Upper lobe of left lung (tissue), 6 donors: ENCODE measurements around the gene PTPN2. TPM values are rescaled to one million over a fixed set of nuclear protein-coding genes. Genes with fewer than 3 reads are reported as not detected.

Source experiments
- ATAC-seq, 2 donors: fragments of 200-7000 bp; cut with Tn5 transposase; one replicate each; pipeline ENCODE4 v1.9.1; 2022; ENCODE audit warnings: mild to moderate bottlenecking in 2 of 2, moderate library complexity in 2 of 2; ENCODE audit not compliant: low FRiP score in 2 of 2
- DNase-seq, 2 donors: peaks; one replicate each; pipeline ENCODE4 v3.0.0-alpha.2; 2019 to 2020
- H3K27ac ChIP-seq, 4 donors: fragments of 200-600 bp; sonication (generic); one replicate each; pipeline ENCODE4 v1.5.1; 2016 to 2019
- H3K27me3 ChIP-seq, 4 donors: fragments of 200-600 bp; sonication (generic); one replicate each; pipeline ENCODE4 v1.5.1; 2017 to 2019
- H3K36me3 ChIP-seq, 4 donors: fragments of 200-600 bp; sonication (generic); one replicate each; pipeline ENCODE4 v1.5.1; 2016 to 2019
- H3K4me1 ChIP-seq, 4 donors: fragments of 200-600 bp; sonication (generic); one replicate each; pipeline ENCODE4 v1.5.1; 2018 to 2019
- H3K4me3 ChIP-seq, 4 donors: fragments of 200-600 bp; sonication (generic); one replicate each; pipeline ENCODE4 v1.5.1; 2017 to 2019; ENCODE audit warnings: mild to moderate bottlenecking in 2 of 4, moderate library complexity in 1 of 4
- H3K9me3 ChIP-seq, 4 donors: fragments of 200-600 bp; sonication (generic); one replicate each; pipeline ENCODE4 v1.5.1; 2018 to 2019
- EP300 ChIP-seq, 4 donors: sonication (generic); formaldehyde crosslinking; IDR thresholded peaks; one replicate each; pipeline ENCODE4 v1.5.1; 2017; ENCODE audit warnings: antibody characterized with exemption in 4 of 4, control low read depth in 2 of 4
- POLR2A ChIP-seq, 4 donors: fragments of 450-650 bp; IDR thresholded peaks; one replicate each; pipeline ENCODE4 v1.5.1; 2016 to 2017; ENCODE audit warnings: antibody characterized with exemption in 4 of 4, mild to moderate bottlenecking in 2 of 4
- POLR2AphosphoS5 ChIP-seq, 2 donors: sonication (generic); formaldehyde crosslinking; IDR thresholded peaks; one replicate each; pipeline ENCODE4 v1.5.1; 2017; ENCODE audit warnings: antibody characterized with exemption in 2 of 2
- WGBS, 2 donors: methylation state at CpG; one replicate each; pipeline ENCODE4 v1.1.5; 2017 to 2018; 5-methylcytosine and 5-hydroxymethylcytosine counted together
- total RNA-seq, 6 donors: library from RNA; depleted of rRNA in 4 of 6; stranded (reverse); fragments of >200 nt in 4 of 6; gene quantifications; one replicate each; pipeline versions ENCODE4 v1.1.0 to v1.2.1, GENCODE V29; 2016 to 2021
- TF ChIP-seq, protein P1 (sequence below), 6 experiments: fragments of 450-650 bp in 4 of 6; fragments of 200-600 bp in 2 of 6; sonication (generic) in 2 of 6; IDR thresholded peaks; one replicate each; pipeline ENCODE4 v1.5.1; 2016 to 2019; ENCODE audit warnings: antibody characterized with exemption in 6 of 6
- donor health status: DM: no; HTN: no; CAD: no; lungs with moderate emphysema.
- donor health status: DM: no; HTN: yes; CAD: no; lungs with severe emphysema.

The PTPN2 gene
- total RNA-seq, 6 donors from 2014 or later, result 31.9 to 119 (median 54.0) TPM

DNA sequence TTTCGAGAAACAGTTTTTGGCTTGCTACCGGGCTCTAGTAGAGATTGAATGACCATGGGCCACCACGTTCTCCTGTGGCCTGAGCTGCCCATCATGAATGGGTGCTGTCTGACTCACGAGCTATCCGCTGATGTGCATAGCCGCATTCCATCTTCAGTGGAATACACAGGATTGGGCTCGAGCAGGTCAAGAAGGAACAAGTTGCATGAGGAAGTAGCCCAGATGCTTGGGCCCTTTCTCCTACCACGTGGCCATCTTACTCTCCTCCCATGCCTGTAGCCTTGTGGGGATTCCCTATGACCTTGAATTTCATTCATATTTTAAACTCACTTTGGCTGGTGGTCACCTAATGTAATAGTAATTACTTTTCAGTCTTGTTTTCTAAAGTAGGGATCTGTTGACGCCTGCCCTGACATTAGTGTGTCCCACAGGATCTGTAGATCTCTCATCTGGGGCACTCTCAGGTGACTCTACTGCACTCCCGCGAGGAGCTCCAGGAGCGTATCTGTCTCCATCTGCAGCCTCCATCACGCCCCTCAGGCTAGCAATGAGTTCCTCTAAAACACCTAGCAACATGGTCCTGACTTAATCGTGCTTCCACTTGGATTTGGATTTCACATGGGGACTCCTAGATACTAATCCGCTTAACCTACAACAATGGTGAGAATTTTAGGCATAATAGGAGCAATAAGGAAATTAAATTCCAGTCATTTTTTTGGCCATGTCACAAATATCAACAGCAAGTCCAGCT, 113.4 kb downstream of the PTPN2 start:
- TF ChIP-seq POLR2A (IDR thresholded peaks at IDR 0.05), result no peak
- no peak for TF ChIP-seq POLR2AphosphoS5 (IDR thresholded peaks at IDR 0.05)
- TF ChIP-seq, protein P1, sequence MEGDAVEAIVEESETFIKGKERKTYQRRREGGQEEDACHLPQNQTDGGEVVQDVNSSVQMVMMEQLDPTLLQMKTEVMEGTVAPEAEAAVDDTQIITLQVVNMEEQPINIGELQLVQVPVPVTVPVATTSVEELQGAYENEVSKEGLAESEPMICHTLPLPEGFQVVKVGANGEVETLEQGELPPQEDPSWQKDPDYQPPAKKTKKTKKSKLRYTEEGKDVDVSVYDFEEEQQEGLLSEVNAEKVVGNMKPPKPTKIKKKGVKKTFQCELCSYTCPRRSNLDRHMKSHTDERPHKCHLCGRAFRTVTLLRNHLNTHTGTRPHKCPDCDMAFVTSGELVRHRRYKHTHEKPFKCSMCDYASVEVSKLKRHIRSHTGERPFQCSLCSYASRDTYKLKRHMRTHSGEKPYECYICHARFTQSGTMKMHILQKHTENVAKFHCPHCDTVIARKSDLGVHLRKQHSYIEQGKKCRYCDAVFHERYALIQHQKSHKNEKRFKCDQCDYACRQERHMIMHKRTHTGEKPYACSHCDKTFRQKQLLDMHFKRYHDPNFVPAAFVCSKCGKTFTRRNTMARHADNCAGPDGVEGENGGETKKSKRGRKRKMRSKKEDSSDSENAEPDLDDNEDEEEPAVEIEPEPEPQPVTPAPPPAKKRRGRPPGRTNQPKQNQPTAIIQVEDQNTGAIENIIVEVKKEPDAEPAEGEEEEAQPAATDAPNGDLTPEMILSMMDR (IDR thresholded peaks at IDR 0.05), result no peak
- no peak for TF ChIP-seq EP300 (IDR thresholded peaks at IDR 0.05)
- Histone ChIP-seq H3K36me3 (no peaks in the 10 kb centered on the region), H3K27ac (no peak overlapping the region), H3K9me3 (no peaks in the 10 kb centered on the region), H3K4me1 (no peaks in the 10 kb centered on the region), H3K4me3 (no peak overlapping the region), H3K27me3 (no peaks in the 10 kb centered on the region)
- WGBS, 2 donors, result 88 to 89% methylated on average over 15 of the region's 15 CpGs
- ATAC-seq, result no peak
- no peak for DNase-seq

DNA sequence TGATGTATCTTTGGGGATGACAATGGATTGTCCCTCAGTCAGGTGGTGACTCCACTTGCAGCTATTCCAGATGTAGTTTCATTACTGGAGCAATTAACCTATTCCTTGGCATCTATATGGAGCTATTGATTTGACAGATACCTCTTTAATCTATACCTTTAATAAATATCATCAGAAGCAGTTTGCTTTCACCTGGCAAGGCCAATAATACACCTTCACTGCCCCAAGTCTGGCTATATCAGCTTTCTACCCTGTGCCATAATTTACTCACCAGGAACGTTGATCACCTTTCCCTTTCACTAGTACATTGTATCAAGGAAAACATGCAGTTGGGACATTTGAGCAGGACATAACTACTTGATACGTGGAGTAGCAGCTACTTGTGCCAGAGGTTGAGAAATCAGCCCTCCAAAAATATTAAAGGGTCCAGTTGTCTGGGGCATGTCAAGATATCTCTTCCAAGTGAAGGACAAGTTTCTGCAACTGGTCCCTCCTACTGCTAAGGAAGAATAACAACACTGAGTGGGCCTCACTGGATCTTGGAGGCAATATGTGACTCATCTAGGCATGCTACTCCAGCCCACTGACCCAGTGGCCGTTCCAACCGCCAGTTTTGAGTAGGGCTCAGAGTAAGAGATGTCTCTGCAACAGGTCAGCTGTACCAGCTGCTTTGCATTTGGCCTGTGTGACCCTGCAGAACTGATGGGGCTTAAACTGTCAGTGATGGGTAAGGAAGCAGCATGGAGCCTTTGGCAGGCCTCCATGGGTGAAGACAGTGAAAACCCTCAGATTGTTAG, 114.2 kb downstream of the PTPN2 start:
- TF ChIP-seq EP300 (IDR thresholded peaks at IDR 0.05) (no peak), POLR2AphosphoS5 (IDR thresholded peaks at IDR 0.05) (no peak), POLR2A (IDR thresholded peaks at IDR 0.05) (no peak)
- TF ChIP-seq, protein P1 (IDR thresholded peaks at IDR 0.05), result no peak
- 51 to 79% methylated on average over 2 to 4 of the region's 4 CpGs for WGBS, 2 donors
- H3K27ac ChIP-seq, result no peak overlapping the region
- no peaks in the 10 kb centered on the region for H3K9me3 ChIP-seq
- H3K36me3 ChIP-seq, result no peaks in the 10 kb centered on the region
- H3K4me3 ChIP-seq, result no peak overlapping the region
- no peaks in the 10 kb centered on the region for H3K27me3 ChIP-seq
- ATAC-seq (no peak), DNase-seq (no peak)
- no peaks in the 10 kb centered on the region for H3K4me1 ChIP-seq

GRCh38 chr18:12769136-12769535, 114.9 kb downstream of the PTPN2 start:
- ATAC-seq, result no peak
- no peak overlapping the region for H3K4me3 ChIP-seq
- no peaks in the 10 kb centered on the region for H3K4me1 ChIP-seq
- no peaks in the 10 kb centered on the region for H3K36me3 ChIP-seq
- no peak for DNase-seq
- 89 to 90% methylated on average over 3 of the region's 3 CpGs for WGBS, 2 donors
- TF ChIP-seq EP300 (IDR thresholded peaks at IDR 0.05), result no peak
- no peak for TF ChIP-seq POLR2AphosphoS5 (IDR thresholded peaks at IDR 0.05)
- no peak for TF ChIP-seq POLR2A (IDR thresholded peaks at IDR 0.05)
- TF ChIP-seq, protein P1 (IDR thresholded peaks at IDR 0.05), result no peak
- H3K27ac ChIP-seq, result no peak overlapping the region
- H3K9me3 ChIP-seq, result no peaks in the 10 kb centered on the region
- H3K27me3 ChIP-seq, result no peaks in the 10 kb centered on the region

- DNase-seq, result no peak
- no peaks in the 10 kb centered on the region for H3K4me1 ChIP-seq
- no peak overlapping the region for H3K27ac ChIP-seq
- no peaks in the 10 kb centered on the region for H3K36me3 ChIP-seq
- no peaks in the 10 kb centered on the region for H3K9me3 ChIP-seq
- no peaks in the 10 kb centered on the region for H3K27me3 ChIP-seq
- ATAC-seq, result no peak
- H3K4me3 ChIP-seq, result no peak overlapping the region
- 83 to 88% methylated on average over 3 of the region's 3 CpGs for WGBS, 2 donors
- TF ChIP-seq EP300 (IDR thresholded peaks at IDR 0.05), result no peak
- TF ChIP-seq POLR2AphosphoS5 (IDR thresholded peaks at IDR 0.05), result no peak
- no peak for TF ChIP-seq POLR2A (IDR thresholded peaks at IDR 0.05)
- TF ChIP-seq, protein P1 (IDR thresholded peaks at IDR 0.05), result no peak
Measured at GRCh38 chr18:12768625-12769024, 115.4 kb downstream of the PTPN2 start.
